Measurements from ENCODE around the gene FAM162A. TPM values are rescaled to one million over a fixed set of nuclear protein-coding genes. Genes with fewer than 3 reads are reported as not detected.
"Not testable (repeated sequence)": the region's sequence is repeated elsewhere in the genome, so short reads cannot be mapped to it uniquely, and the experiment has no call there.

FAM162A gene
- polyA plus RNA-seq, 1 donor from 2014 or later, result 16.2 TPM

DNA sequence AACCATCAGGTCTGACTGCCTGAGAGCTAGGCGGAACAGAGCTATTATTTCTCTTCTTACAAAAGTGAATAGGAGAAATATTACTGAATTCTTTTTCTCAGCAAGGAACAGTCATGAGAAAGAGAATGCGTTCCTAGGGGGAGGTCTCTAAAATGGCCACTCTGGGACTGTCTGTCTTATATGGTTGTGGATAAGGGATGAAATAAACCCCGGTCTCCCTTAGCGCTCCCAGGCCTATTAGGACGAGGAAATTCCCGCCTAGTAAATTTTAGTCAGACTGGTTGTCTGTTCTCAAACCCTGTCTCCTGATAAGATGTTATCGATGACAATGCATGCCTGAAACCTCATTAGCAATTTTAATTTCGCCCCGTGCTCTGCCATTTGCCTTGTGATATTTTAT is 52.0 kb downstream of the FAM162A start:
- no peaks in the 10 kb centered on the region for H3K9me2 ChIP-seq (ENCODE audit: insufficient read depth, low read length)
- no peaks in the 10 kb centered on the region for H3K27me3 ChIP-seq (ENCODE audit: insufficient read depth, low read depth, low read length)
- H2AFZ ChIP-seq (ENCODE audit: low read depth, low read length), result no peak overlapping the region
- no peak overlapping the region for H3K4me3 ChIP-seq (ENCODE audit: low read length)
- no peaks in the 10 kb centered on the region for H3F3A ChIP-seq (ENCODE audit: insufficient read depth, low read length, poor library complexity, severe bottlenecking)
- peaks cover 6% of the 10 kb centered on the region for H3K36me3 ChIP-seq (ENCODE audit: insufficient read depth, low read length)
- H3K27ac ChIP-seq (ENCODE audit: low read length), result no peak overlapping the region
- H3K9me3 ChIP-seq (ENCODE audit: low read length), result no peaks in the 10 kb centered on the region
- H3K79me2 ChIP-seq (replicated peaks; ENCODE audit: insufficient read depth, low read length), result no peaks in the 10 kb centered on the region
- H4K20me1 ChIP-seq (ENCODE audit: insufficient read depth), result no peaks in the 10 kb centered on the region
- TF ChIP-seq MXI1 (conservative IDR thresholded peaks at IDR 0.05; ENCODE audit: poor library complexity, severe bottlenecking) (no peak), RAD21 (conservative IDR thresholded peaks at IDR 0.05) (no peak), SMC3 (conservative IDR thresholded peaks at IDR 0.05; ENCODE audit: poor library complexity) (no peak), TAF1 (IDR thresholded peaks at IDR 0.05; ENCODE audit: low read depth) (no peak), EZH2 (IDR thresholded peaks at IDR 0.05; ENCODE audit: borderline replicate concordance, insufficient read depth, low read length, poor library complexity, severe bottlenecking) (no peak), POLR2AphosphoS5 (IDR thresholded peaks at IDR 0.05) (no peak), EP300 (conservative IDR thresholded peaks at IDR 0.05; ENCODE audit: poor library complexity, severe bottlenecking) (no peak)
- TF ChIP-seq, protein P1, sequence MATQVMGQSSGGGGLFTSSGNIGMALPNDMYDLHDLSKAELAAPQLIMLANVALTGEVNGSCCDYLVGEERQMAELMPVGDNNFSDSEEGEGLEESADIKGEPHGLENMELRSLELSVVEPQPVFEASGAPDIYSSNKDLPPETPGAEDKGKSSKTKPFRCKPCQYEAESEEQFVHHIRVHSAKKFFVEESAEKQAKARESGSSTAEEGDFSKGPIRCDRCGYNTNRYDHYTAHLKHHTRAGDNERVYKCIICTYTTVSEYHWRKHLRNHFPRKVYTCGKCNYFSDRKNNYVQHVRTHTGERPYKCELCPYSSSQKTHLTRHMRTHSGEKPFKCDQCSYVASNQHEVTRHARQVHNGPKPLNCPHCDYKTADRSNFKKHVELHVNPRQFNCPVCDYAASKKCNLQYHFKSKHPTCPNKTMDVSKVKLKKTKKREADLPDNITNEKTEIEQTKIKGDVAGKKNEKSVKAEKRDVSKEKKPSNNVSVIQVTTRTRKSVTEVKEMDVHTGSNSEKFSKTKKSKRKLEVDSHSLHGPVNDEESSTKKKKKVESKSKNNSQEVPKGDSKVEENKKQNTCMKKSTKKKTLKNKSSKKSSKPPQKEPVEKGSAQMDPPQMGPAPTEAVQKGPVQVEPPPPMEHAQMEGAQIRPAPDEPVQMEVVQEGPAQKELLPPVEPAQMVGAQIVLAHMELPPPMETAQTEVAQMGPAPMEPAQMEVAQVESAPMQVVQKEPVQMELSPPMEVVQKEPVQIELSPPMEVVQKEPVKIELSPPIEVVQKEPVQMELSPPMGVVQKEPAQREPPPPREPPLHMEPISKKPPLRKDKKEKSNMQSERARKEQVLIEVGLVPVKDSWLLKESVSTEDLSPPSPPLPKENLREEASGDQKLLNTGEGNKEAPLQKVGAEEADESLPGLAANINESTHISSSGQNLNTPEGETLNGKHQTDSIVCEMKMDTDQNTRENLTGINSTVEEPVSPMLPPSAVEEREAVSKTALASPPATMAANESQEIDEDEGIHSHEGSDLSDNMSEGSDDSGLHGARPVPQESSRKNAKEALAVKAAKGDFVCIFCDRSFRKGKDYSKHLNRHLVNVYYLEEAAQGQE (IDR thresholded peaks at IDR 0.05; ENCODE audit: borderline replicate concordance), result no peak
- TF ChIP-seq, protein P2, sequence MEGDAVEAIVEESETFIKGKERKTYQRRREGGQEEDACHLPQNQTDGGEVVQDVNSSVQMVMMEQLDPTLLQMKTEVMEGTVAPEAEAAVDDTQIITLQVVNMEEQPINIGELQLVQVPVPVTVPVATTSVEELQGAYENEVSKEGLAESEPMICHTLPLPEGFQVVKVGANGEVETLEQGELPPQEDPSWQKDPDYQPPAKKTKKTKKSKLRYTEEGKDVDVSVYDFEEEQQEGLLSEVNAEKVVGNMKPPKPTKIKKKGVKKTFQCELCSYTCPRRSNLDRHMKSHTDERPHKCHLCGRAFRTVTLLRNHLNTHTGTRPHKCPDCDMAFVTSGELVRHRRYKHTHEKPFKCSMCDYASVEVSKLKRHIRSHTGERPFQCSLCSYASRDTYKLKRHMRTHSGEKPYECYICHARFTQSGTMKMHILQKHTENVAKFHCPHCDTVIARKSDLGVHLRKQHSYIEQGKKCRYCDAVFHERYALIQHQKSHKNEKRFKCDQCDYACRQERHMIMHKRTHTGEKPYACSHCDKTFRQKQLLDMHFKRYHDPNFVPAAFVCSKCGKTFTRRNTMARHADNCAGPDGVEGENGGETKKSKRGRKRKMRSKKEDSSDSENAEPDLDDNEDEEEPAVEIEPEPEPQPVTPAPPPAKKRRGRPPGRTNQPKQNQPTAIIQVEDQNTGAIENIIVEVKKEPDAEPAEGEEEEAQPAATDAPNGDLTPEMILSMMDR (IDR thresholded peaks at IDR 0.05; ENCODE audit: poor library complexity, severe bottlenecking), result no peak
- no peak overlapping the region for H3K4me2 ChIP-seq (ENCODE audit: low read length)
- no peak overlapping the region for H3K9ac ChIP-seq (ENCODE audit: low read length)

DNA sequence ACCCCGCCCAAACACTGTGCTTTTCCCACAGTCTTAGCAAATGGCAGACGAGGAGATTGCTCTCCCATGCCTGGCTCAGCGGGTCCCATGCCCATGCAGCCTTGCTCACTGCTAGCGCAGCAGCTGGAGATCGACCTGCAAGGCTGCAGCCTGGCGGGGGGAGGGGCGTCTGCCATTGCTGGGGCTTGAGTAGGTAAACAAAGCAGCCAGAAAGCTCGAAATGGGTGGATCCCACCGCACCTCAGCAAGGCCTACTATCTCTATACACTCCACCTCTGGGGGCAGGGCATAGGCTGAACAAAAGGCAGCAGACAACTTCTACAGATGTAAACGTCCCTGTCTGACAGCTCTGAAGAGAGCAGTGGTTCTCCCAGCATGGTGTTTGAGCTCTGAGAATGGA is 59.1 kb downstream of the FAM162A start:
- Histone ChIP-seq H4K20me1 (ENCODE audit: insufficient read depth) (no peaks in the 10 kb centered on the region), H3K9me2 (ENCODE audit: insufficient read depth, low read length) (no peaks in the 10 kb centered on the region), H3K4me2 (ENCODE audit: low read length) (no peak overlapping the region), H2AFZ (ENCODE audit: low read depth, low read length) (no peak overlapping the region), H3K9me3 (ENCODE audit: low read length) (no peaks in the 10 kb centered on the region), H3K9ac (ENCODE audit: low read length) (no peak overlapping the region), H3K27me3 (ENCODE audit: insufficient read depth, low read depth, low read length) (no peaks in the 10 kb centered on the region), H3K36me3 (ENCODE audit: insufficient read depth, low read length) (no peaks in the 10 kb centered on the region), H3K4me3 (ENCODE audit: low read length) (no peak overlapping the region), H3K79me2 (replicated peaks; ENCODE audit: insufficient read depth, low read length) (no peaks in the 10 kb centered on the region), H3F3A (ENCODE audit: insufficient read depth, low read length, poor library complexity, severe bottlenecking) (no peaks in the 10 kb centered on the region), H3K27ac (ENCODE audit: low read length) (no peak overlapping the region)
- no peak for TF ChIP-seq EP300 (conservative IDR thresholded peaks at IDR 0.05; ENCODE audit: poor library complexity, severe bottlenecking)
- TF ChIP-seq SMC3 (conservative IDR thresholded peaks at IDR 0.05; ENCODE audit: poor library complexity), result no peak
- no peak for TF ChIP-seq EZH2 (IDR thresholded peaks at IDR 0.05; ENCODE audit: borderline replicate concordance, insufficient read depth, low read length, poor library complexity, severe bottlenecking)
- no peak for TF ChIP-seq RAD21 (conservative IDR thresholded peaks at IDR 0.05)
- TF ChIP-seq, protein P2 (IDR thresholded peaks at IDR 0.05; ENCODE audit: poor library complexity, severe bottlenecking), result no peak
- no peak for TF ChIP-seq MXI1 (conservative IDR thresholded peaks at IDR 0.05; ENCODE audit: poor library complexity, severe bottlenecking)
- no peak for TF ChIP-seq TAF1 (IDR thresholded peaks at IDR 0.05; ENCODE audit: low read depth)

DNA sequence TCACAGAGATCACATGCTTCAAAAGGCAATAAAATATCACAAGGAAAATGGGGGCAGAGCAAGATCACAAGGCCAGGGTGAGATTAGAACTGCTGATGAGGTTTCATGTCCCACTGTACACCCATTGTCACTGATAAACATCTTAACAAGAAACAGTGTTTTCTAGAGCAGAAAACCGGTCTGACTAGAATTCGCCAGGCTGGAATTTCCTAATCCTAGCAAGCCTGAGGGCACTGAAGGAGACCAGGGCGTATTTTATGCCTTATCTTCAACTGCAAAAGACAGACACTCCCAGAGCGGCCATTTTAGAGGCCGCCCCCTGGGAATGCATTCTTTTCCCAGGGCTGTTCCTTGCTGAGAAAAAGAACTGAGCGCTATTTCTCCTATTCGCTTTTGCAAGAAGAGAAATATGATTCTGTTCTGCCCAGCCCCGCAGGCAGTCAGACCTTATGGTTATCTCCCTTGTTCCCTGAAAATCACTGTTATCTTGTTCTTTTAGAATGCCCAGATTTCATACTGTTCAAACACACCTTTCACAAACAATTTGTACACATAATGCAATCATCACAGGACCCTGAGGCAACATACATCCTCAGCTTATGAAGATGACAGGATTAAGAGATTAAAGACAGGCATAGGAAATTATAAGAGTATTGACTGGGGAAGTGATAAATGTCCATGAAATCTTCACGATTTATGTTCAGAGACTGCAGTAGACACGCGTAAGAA is 59.9 kb downstream of the FAM162A start:
- H3K27ac ChIP-seq (ENCODE audit: low read length); H3F3A ChIP-seq (ENCODE audit: insufficient read depth, low read length, poor library complexity, severe bottlenecking); H3K4me2 ChIP-seq (ENCODE audit: low read length): not testable (repeated sequence)

DNA sequence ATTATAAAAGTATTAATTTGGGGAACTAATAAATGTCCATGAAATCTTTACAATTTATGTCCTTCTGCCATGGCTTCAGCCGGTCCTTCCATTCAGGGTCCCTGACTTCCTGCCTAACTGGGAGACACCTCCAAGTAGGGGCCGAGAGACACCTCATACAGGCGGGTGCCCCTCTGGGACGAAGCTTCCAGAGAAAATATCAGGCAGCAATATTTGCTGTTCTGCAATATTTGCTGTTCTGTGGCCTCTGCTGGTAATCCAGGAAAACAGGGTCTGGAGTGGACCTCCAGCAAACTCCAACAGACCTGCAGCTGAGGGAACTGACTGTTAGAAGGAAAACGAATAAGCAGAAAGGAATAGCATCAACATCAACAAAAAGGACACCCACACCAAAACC is 60.5 kb downstream of the FAM162A start:
- H3K9ac ChIP-seq (ENCODE audit: low read length); H3K36me3 ChIP-seq (ENCODE audit: insufficient read depth, low read length); H3K79me2 ChIP-seq (replicated peaks; ENCODE audit: insufficient read depth, low read length): not testable (repeated sequence)

More for the DNA sequence above, 59.9 kb downstream of the FAM162A start:
- not testable (repeated sequence) for H3K4me3 ChIP-seq (ENCODE audit: low read length); H2AFZ ChIP-seq (ENCODE audit: low read depth, low read length); H3K79me2 ChIP-seq (replicated peaks; ENCODE audit: insufficient read depth, low read length); H3K9me3 ChIP-seq (ENCODE audit: low read length); H4K20me1 ChIP-seq (ENCODE audit: insufficient read depth); H3K9ac ChIP-seq (ENCODE audit: low read length); H3K36me3 ChIP-seq (ENCODE audit: insufficient read depth, low read length); H3K9me2 ChIP-seq (ENCODE audit: insufficient read depth, low read length); H3K27me3 ChIP-seq (ENCODE audit: insufficient read depth, low read depth, low read length)

More for the DNA sequence above, 60.5 kb downstream of the FAM162A start:
- not testable (repeated sequence) for H3K4me3 ChIP-seq (ENCODE audit: low read length); H3K27me3 ChIP-seq (ENCODE audit: insufficient read depth, low read depth, low read length); H3K9me3 ChIP-seq (ENCODE audit: low read length); H3K9me2 ChIP-seq (ENCODE audit: insufficient read depth, low read length); H2AFZ ChIP-seq (ENCODE audit: low read depth, low read length); H3K4me2 ChIP-seq (ENCODE audit: low read length); H3F3A ChIP-seq (ENCODE audit: insufficient read depth, low read length, poor library complexity, severe bottlenecking); H3K27ac ChIP-seq (ENCODE audit: low read length); H4K20me1 ChIP-seq (ENCODE audit: insufficient read depth)

All from neural cell (in vitro differentiated cells).